Ramos (cell line): ENCODE data around the gene PXK.
"Not testable (repeated sequence)": the region's sequence is repeated elsewhere in the genome, so short reads cannot be mapped to it uniquely, and the experiment has no call there.

Experiments
- in situ Hi-C: fragments of 300-500 bp; cut with MboI; formaldehyde crosslinking; loops from one replicate; pipeline ENCODE4 v1.14.3; 2022; ENCODE audit warnings: low sequenced_read_pairs; ENCODE audit not compliant: unreplicated experiment

Gene PXK

GRCh38 chr3:58411851-58412830, 79.4 kb downstream of the PXK start:
- in situ Hi-C loops, result loop anchor here (5.0 kb wide), 1 partner anchor 85 kb away; no protein-coding TSS in a partner anchor

- in situ Hi-C loops, result loop anchor here (5.0 kb wide), 1 partner anchor 87 kb away; no protein-coding TSS in a partner anchor
Measured at GRCh38 chr3:58414538-58415197, 82.0 kb downstream of the PXK start.

GRCh38 chr3:58416191-58416590, 83.5 kb downstream of the PXK start:
- in situ Hi-C loops, result no loop called here

DNA sequence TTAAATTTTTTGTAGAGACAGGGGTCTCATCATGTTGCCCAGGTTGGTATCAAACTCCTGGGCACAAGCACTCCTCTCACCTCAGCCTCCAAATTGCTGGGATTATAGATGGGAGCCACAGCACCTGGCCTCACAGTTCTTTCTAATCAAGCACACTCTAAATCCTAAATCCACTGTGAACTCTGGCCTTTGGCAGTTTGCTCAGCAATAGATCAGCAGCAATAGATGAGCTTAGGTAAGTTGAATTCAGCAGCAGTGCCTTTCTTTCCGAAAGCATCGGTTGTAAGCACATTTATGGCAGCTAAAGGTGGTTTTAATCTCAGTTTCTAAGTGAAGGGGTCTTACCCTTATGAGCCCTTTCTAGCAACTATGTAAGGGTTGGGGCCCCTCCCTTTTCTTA, 84.4 kb downstream of the PXK start:
- in situ Hi-C loops, result no loop called here

DNA sequence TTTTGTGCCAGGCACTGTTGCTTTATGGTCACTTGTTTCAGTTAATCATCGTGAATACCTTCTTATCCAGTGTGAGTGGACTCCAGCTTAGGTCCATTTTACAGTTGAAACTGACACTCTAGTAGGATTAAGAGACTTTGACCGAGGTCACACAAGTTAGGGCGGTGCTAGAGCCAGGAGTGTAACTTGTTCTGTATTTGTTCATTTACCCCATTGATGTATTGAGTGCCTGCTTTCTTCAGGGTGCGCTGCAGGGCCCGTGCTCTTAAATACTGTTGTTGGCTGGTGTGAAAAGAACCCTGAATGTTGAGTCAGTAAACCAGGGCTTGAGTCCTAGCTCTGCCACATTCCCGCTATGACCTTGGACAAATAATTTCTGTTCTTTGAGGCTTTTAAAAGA, 85.5 kb downstream of the PXK start:
- in situ Hi-C loops, result no loop called here

DNA sequence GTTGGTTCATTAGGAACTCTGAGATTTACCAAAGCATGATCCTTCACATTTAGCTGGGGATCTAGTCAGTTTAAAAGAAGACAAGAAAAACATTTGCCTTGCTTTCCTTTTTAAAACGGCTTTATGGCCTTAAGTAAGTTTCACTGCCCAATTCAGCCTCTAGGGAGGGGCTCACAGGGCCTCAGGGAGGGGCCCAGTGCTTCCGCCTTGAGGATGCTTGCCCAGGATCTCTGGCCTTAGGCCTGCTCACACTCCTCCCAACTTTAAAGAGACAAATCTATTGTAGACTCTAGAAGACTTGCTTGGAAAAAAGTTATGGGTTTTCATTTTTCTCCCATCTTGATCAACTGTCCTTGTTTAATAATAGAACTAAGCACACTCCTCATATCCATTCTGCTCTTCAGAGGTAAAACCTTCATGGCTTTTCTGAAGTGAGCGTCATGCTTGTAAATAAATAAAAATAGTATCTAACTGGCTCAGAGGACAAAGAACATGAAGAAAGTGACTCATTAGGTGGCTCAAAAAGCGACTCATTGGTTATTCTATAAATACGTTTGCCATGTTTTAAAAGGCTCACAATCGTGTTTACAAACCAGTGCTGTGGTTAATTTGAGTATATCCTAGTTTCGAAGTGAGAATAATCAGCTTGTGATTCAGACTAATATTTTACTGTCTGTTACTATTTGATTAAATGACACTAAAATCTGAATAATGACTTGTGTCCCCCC, 87.3 kb downstream of the PXK start:
- in situ Hi-C loops, result no loop called here

GRCh38 chr3:58421004-58421403, 88.3 kb downstream of the PXK start:
- in situ Hi-C loops, result no loop called here

GRCh38 chr3:58422756-58423325, 90.1 kb downstream of the PXK start:
- in situ Hi-C loops, result no loop called here

DNA sequence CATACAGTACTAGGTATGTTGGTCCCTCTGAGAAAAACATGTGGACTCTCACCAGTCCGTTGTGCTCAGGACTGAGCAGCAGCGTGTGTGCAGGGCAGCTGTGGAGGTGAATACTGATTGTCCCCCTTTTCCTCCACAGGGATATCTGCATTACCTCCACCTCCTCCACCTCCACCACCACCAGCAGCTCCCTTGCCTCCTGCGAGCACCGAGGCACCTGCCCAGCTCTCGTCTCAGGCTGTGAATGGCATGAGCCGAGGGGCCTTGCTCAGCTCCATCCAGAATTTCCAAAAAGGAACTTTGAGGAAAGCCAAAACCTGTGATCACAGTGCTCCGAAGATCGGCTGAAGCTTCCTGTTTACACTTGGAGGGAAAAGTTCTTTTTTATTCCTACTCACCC, 91.9 kb downstream of the PXK start:
- in situ Hi-C loops, result no loop called here

DNA sequence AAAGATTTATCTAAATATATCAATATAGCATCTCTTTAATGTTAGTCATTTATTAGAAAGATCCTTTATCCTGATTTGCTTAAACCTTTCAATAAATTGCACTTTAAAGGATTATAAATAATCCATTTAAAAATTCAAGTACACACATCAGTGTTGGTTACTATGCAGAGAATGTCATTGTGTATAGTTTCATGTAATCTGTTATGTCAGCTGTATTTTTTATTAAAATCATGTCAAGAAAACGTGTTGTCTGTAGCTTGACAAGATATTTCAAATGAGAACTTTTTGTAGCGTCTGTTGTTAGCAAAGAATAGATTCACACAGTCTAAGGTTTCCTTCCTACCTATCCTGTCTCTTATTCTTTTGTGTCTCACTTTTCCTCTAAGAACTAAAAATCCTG, 93.1 kb downstream of the PXK start:
- in situ Hi-C loops, result no loop called here

- in situ Hi-C loops, result no loop called here
Measured at GRCh38 chr3:58427661-58428361, 95.1 kb downstream of the PXK start.

GRCh38 chr3:58429657-58430056, 97.0 kb downstream of the PXK start:
- in situ Hi-C loops, result no loop called here

DNA sequence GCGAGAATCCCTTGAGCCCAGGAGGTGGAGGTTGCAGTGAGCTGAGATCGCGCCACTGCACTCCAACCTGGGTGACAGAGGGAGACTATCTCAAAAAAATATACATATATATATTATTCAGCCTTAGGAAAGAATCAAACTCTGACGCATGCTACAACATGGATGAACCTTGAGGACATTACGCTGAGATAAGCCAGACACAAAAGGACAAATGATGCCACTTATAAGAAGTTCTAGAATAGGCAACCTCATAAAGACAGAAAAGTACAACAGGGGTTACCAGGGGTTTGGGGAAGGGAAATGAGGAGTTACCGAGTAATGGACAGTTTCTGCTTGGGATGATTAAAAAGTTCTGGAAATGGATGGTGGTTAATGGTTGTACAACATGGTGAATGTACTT, 100.2 kb downstream of the PXK start:
- in situ Hi-C loops, result no loop called here

DNA sequence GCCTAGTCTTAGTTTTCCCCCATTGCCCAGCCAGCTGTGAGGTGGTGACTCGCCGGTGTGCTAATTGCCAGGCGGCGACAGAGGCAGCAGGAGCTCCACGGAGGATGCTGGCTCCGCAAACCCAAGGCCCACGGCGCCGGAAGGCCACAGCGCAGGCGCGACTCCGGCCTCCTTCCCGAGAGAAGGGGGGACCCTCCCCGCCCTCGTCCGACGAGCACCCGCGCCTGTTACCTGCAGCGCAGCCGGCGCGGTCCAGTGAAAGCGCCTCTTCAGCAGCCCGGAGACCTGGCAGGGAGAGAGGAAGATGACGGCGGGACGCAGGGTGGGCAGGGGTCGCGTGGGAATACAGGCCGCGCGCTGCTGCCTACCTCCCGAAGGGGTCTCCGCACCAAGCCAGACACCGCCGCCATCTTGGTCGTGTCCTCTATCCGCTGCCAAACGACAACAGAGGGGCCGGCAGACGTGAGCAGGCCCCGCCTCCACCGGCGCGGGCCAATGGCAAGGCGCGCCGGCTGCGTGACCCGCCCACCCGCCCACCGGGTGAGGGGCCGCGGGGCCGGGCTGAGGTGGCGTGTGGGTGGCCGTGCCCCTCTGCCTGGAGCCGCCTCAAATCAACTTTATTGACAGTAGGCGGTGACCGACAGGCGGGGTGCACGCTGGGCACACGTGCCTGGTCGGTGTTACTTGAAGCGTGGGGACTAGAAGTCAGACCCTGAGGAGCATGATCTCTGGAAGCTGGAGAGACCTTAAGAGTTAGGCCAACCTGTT, 100.9 kb downstream of the PXK start, which contains the start of gene PDHB:
TSS of gene PDHB (minus strand) at position 433 of the 768 bp plus-strand sequence. CDS start at position 410, 23 bp downstream.
- in situ Hi-C loops, result no loop called here

- in situ Hi-C loops, result no loop called here
Measured at GRCh38 chr3:58434168-58434504, 101.4 kb downstream of the PXK start.

- in situ Hi-C loops, result no loop called here
Measured at GRCh38 chr3:58434511-58434910, 101.8 kb downstream of the PXK start.

- in situ Hi-C loops, result no loop called here
Measured at GRCh38 chr3:58434990-58435389, 102.3 kb downstream of the PXK start.

DNA sequence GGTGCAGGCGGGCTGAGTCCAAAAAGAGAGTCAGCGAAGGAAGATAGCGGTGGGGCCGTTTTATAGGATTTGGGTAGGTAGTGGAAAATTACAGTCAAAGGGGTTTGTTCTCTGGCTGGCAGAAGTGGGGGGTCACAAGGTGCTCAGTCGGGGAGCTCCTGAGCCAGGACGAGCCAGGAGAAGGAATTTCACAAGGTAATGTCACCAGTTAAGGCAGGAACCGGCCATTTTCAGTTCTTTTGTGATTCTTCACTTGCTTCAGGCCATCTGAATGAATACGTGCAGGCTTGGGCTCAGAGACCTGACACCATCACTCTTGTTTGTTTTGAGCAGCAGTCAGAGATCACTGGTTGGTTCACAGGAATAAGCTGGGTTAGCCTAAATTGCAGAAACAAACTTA, 104.6 kb downstream of the PXK start:
- in situ Hi-C loops, result not testable (repeated sequence)

DNA sequence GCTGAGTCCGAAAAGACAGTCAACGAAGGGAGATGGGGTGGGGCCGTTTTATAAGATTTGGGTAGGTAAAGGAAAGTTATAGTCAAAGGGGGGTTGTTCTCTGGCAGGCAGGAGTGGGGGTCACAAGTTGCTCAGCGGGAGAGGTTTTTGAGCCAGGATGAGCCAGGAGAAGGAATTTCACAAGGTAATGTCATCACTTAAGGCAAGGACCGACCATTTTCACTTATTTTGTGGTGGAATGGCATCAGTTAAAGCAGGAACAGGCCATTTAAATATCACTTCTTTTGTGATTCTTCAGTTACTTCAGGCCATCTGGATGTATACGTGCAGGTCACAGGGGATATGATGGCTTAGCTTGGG, 108.3 kb downstream of the PXK start:
- in situ Hi-C loops, result not testable (repeated sequence)
